HL-60/S4 treated with retinoic acid at 250 ng/mL for 4 days and 3 days (cell line): ENCODE measurements around the gene DMAC1.

Source experiments
- in situ Hi-C: fragments of 300-500 bp; cut with MboI; formaldehyde crosslinking; loops from 2 replicates; pipeline ENCODE4 v1.7.0; 2022; ENCODE audit warnings: low sequenced_read_pairs

DMAC1 gene, protein sequence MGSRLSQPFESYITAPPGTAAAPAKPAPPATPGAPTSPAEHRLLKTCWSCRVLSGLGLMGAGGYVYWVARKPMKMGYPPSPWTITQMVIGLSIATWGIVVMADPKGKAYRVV

DNA sequence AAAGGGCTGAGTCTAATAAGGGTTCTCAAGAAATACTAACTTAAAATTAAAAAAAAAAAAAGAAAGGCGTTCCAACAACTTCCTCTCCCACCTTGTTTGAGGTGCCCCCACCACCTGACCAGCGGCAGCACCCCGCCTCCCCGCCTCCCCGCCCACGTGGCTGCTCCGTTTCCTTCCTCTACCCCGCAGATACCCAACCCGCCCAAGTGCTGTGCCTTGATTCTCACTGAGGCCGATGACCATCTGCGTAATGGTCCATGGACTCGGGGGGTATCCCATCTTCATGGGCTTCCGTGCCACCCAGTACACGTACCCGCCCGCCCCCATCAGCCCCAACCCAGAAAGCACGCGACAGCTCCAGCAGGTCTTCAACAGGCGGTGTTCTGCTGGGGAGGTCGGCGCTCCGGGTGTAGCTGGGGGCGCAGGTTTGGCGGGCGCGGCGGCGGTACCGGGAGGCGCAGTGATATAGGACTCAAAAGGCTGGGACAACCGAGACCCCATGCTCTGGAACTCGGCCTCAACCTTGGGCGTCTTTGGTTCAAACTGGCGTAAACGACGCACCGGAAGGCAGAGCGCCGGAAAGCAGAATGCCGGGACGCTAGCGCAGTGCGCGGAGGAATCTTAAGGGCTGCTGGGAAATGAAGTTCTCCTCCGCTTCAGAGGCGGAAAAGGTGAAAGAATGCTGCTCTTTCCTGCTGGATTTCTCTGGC lies at the start of gene DMAC1:
TSS of gene DMAC1 (minus strand) at position 545 of the 710 bp plus-strand sequence. CDS start at position 501, 44 bp downstream.
- in situ Hi-C loops: no loop called here

DNA sequence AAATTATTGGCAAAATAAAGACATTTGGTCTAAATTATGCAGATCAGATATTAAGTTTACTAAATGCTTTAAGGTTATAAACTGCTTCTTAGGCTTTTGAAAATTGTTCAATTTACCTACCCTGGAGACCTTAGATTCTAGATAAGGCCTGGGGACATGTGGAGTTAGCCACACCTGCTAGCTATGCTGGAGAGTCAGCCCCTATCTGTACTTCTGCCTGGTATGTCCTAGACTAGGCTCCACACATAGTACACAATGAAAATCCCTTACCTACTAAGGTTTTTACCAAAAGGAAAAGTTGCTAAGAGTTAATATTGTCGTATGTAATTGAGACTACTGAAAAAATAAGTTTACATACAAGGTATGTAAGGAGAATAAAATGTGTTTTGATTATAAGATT lies 49.8 kb upstream of the DMAC1 start:
- in situ Hi-C loops: no loop called here

DNA sequence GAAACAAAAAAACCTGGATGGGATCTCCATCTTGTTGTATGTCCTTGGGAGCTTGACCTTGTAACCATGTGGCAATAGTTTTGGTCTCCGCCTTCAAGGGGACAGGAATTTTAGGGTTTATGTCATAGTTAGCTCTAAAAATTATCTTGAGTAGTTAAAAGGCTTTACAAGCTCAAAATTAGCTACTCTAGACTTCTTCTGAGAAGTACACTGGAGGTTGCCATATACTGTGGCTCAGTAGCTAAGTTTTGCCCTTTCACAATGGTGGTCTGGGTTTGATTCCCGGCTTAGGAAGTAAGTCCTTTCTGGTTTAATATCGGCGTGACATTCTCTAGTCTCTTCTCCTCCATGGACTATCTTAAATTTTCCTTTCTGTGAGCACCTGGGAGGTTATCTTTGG lies 48.9 kb upstream of the DMAC1 start:
- in situ Hi-C loops: no loop called here

- in situ Hi-C loops: no loop called here
Measured at GRCh38 chr9:7844242-7844641, 44.7 kb upstream of the DMAC1 start.

- in situ Hi-C loops: no loop called here
Measured at GRCh38 chr9:7841831-7842230, 42.3 kb upstream of the DMAC1 start.

DNA sequence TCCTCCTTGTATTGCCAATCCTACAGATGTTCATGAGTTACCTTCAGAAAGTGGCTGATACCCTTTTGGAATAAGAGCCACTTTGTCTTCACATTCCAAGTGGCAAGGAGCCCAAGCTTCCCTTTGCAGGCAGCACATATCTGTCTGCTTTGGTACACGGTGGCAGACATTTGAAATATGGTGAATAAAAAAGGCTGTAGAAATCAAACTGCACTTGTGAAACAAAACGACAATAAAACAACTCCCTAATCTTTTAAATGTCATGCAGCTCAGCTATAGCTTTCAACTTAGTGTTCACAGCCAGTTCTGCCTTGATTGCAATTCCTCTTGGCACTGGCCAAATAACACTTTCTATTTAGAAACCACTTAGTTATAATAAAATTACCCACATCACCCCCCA lies 35.0 kb upstream of the DMAC1 start:
- in situ Hi-C loops: no loop called here

- in situ Hi-C loops: no loop called here
Measured at GRCh38 chr9:7828334-7828733, 28.8 kb upstream of the DMAC1 start.

DNA sequence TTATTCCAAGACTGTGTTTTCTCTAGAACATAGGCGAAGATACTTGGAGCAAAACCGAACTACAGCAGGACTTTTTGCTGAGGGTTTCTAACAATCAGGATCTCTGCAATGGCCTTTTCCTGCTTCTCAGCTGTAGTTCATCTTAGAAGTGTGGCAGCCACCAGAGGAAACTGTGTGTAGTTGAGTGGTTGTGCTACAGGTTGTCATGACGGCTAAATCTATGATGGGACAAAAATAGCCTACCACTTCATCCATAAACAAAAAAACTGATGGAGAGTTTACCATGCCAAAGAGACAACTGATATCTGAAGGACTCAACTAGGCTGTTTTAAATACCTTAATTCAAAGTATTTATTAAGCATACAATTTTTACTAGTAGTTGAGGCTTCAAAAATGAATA lies 28.2 kb upstream of the DMAC1 start:
- in situ Hi-C loops: no loop called here

GRCh38 chr9:7827056-7827455 lies 27.5 kb upstream of the DMAC1 start:
- in situ Hi-C loops: no loop called here

DNA sequence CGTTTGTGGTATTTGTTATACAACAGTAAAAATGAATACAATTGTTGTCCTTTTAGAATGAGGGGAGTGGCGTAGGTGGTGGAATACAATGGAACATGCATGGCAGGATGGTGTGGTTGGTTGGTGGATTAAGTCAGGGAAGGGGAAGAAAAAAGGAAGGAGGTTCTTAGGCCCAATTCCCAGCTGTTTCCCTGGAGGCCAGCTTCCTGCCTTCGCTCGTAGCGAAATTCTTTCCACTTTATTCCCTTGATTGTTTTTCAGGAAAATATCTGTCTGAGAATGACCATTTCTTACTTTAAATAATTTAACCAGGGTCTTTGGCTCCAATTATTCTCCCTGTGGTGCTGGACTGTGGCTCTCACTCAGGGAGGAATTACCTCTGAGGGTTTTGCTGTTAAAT lies 24.1 kb upstream of the DMAC1 start:
- in situ Hi-C loops: no loop called here

DNA sequence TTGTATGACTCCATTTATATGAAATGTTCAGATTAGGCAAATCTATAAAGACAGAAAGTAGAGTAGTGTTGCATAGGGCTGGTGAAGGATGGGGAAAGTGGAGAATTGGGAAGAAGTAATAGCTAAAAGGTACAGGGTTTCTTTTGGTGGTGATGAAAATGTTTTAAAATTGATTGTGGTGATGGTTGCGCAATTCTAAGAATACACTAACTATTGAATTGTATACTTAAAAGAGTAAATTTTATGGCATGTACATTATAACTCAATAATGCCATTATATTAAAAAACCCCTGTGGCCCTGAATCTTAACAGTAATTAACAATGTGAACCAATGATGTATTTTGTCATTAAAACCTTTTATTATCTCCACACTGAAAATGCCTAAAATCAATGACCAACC lies 20.4 kb upstream of the DMAC1 start:
- in situ Hi-C loops: no loop called here

GRCh38 chr9:7816021-7816420 lies 16.4 kb upstream of the DMAC1 start:
- in situ Hi-C loops: no loop called here

DNA sequence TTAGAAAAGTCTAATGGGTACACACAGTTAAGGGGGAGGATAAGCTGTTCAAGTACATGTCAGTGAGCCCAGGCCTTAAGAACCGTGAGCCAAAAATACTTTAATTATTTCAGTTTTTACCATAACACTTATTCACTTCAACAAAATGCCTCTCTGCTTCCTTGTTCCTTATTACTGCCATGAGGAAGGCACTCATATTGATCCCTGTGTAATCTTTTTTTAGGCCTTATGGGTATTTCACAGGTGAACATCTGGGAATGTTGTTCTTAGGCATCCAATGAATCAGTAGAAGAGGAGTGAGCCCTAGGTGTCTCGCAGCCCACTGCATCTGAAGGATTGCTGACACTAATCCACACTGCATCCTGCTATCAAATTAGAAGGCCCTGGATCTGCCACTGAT lies 13.5 kb upstream of the DMAC1 start:
- in situ Hi-C loops: no loop called here

DNA sequence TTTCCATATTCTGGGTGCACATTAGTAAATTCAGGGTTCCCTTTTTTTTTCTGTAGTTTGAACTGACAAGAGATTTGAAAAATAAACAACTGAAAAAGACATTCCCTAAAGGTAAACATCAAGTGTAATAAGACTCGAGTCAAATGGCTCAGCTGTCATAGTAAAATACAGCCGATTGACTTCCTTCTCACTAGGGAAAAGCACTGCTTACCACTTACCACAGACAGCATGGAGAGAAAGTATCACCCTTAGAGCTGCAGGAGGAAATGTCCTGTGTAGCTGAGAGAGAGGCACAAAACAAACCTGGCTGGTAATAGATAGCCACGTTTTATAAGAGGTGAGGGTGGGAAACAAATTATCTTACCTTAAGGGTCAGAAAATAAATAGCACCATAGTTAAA lies 12.1 kb upstream of the DMAC1 start:
- in situ Hi-C loops: no loop called here

- in situ Hi-C loops: no loop called here
Measured at GRCh38 chr9:7802666-7803065, 3.1 kb upstream of the DMAC1 start.

GRCh38 chr9:7799944-7800285 lies 337 bp upstream of the DMAC1 start:
- in situ Hi-C loops: no loop called here

DNA sequence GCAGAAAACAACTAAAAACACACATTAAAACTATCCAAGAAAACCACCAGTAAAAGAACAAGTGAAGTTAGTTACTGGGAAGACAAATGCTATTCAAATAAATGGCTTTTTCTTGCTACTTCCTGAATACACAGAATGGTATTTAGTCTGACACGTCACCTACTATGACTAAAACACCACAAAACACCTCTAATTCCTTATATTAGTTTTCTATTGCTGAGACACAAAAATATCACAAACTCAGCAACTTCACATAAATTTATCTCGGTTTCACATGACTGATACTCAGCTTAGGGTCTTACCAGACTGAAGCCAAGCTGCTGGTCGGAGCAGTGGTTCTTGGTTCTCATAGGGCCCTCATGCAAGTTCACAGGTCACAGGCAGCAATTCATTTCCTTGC lies 5.4 kb downstream of the DMAC1 start:
- in situ Hi-C loops: no loop called here

GRCh38 chr9:7791394-7791793 lies 8.2 kb downstream of the DMAC1 start:
- in situ Hi-C loops: no loop called here

DNA sequence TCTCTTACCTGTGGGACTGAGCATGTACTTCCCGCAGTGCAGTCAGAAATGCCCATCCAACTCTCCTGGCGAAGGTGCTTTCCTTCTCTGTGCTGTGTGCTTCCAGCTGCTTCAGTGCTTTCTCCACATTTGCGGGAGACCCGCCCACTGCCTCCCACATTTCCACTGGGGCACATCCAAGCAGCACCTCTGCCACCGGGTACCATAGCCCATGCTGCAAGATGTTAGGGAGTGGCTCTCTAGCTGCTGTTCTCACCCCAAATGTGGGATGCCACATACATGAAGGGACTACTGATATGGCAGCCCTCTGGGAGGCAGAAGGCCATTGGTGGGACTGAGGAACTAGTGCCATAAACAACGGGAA lies 8.8 kb downstream of the DMAC1 start:
- in situ Hi-C loops: no loop called here

DNA sequence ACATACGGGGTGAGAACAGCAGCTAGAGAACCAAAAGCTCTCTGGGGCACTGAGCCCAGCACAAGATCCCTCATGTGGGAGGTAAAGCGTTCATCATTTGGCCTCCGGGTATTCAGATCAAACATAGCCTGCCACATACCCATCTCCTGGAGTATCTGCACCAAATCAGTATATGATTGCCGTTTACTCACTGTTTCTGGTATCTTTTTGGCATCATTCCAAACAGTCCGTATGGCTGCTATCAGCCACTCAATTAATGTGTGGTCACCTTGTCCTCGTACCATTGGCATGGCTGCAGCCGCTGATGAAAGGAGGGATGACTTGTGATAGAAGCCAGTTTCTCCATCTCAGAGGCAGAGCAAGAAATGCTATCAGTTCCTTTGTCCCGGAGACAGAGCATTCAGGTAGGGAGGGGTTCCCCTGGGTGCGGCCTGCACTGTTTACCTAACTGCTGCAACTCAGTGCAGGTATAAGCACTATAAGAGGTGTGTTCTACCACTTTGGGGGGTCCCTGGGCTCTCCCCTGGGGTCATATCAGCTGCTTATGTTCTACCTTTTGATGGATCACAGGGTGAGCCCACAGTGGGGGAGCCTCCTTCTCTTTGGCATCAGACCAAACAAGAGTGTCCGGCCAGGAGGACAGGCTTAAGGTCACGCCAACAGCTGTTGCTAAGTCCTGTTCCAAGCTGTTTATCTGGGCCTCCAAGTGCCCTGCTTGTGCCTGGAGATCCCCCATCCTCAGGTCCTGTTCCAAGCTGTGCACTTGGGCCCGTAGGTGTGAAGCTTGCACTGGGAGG lies 9.4 kb downstream of the DMAC1 start:
- in situ Hi-C loops: no loop called here

- in situ Hi-C loops: no loop called here
Measured at GRCh38 chr9:7788772-7789171, 10.8 kb downstream of the DMAC1 start.

DNA sequence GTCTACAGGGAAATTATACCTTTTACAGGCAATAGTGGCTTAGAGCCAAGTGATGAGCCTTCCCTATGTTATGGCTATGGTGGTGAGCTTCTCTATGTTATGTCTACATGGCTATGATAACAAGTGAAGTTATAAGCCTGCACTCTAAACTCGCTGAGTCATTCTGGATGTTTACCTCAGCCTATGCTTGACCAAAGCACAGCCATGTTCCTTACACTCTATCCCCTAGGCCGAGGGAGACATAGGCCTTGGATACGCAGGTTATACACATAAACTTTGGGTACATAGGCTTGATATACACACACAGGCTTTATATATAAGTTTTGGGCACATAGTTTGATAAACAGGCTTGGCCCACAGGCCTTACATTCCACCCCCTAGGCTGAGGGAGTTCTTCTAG lies 13.8 kb downstream of the DMAC1 start:
- in situ Hi-C loops: no loop called here
